Bronchial epithelial cell (primary cell): ENCODE measurements around the gene WFS1. TPM values are rescaled to one million over a fixed set of nuclear protein-coding genes. Genes with fewer than 3 reads are reported as not detected.

Source experiments
- DNase-seq: peaks from one replicate; pipeline ENCODE4 v3.0.0-alpha.2; 2010; ENCODE audit warnings: low read depth
- FAIRE-seq: peaks from 2 replicates; lab custom pipeline; 2011; peaks lifted over from hg19 to GRCh38; lab: Jason Lieb, UNC
- H3K27me3 ChIP-seq: 2 replicates; pipeline ENCODE4 v1.5.1; 2011; ENCODE audit warnings: low read length; ENCODE audit not compliant: control insufficient read depth, insufficient read depth
- H3K36me3 ChIP-seq: 2 replicates; pipeline ENCODE4 v1.5.1; 2011; ENCODE audit warnings: low read length; ENCODE audit not compliant: control insufficient read depth, insufficient read depth
- H3K4me3 ChIP-seq: 2 replicates; pipeline ENCODE4 v1.5.1; 2011; ENCODE audit warnings: mild to moderate bottlenecking, low read depth, low read length, control low read depth
- CTCF ChIP-seq: IDR thresholded peaks from 2 replicates; pipeline ENCODE4 v1.5.1; 2011; ENCODE audit warnings: mild to moderate bottlenecking, moderate library complexity, low read length, control low read depth, inconsistent platforms; ENCODE audit not compliant: insufficient read depth, severe bottlenecking
- total RNA-seq: library from RNA; depleted of rRNA; stranded (reverse); fragments of >200 nt; gene quantifications from 2 replicates; pipeline ENCODE4 v1.2.1, GENCODE V29; 2014

WFS1 gene
- total RNA-seq, 1 donor from 2014 or later = 7.9 TPM

GRCh38 chr4:6345866-6346265 lies 76.2 kb downstream of the WFS1 start:
- Histone ChIP-seq H3K27me3 (no peaks in the 10 kb centered on the region), H3K4me3 (no peak overlapping the region), H3K36me3 (no peaks in the 10 kb centered on the region)
- no peak for TF ChIP-seq CTCF
- DNase-seq = no peak
- FAIRE-seq = no peak

GRCh38 chr4:6346373-6347110 lies 76.9 kb downstream of the WFS1 start:
- no peak for TF ChIP-seq CTCF
- no peak overlapping the region for H3K4me3 ChIP-seq
- DNase-seq (no peak), FAIRE-seq (no peak)
- H3K27me3 ChIP-seq = no peaks in the 10 kb centered on the region
- H3K36me3 ChIP-seq = no peaks in the 10 kb centered on the region

GRCh38 chr4:6347511-6348045 lies 77.9 kb downstream of the WFS1 start:
- no peak for DNase-seq
- H3K27me3 ChIP-seq = no peaks in the 10 kb centered on the region
- no peak for TF ChIP-seq CTCF
- no peak overlapping the region for H3K4me3 ChIP-seq
- no peaks in the 10 kb centered on the region for H3K36me3 ChIP-seq
- no peak for FAIRE-seq

- no peak overlapping the region for H3K4me3 ChIP-seq
- no peaks in the 10 kb centered on the region for H3K36me3 ChIP-seq
- no peak for DNase-seq
- FAIRE-seq = no peak
- H3K27me3 ChIP-seq = no peaks in the 10 kb centered on the region
- TF ChIP-seq CTCF = no peak
Observed at GRCh38 chr4:6348408-6348807, 78.8 kb downstream of the WFS1 start.

- no peak for TF ChIP-seq CTCF
- no peak for FAIRE-seq
- H3K27me3 ChIP-seq = no peaks in the 10 kb centered on the region
Observed at GRCh38 chr4:6349896-6350603, 80.4 kb downstream of the WFS1 start.

More at GRCh38 chr4:6349896-6350603, 80.4 kb downstream of the WFS1 start:
- no peak for DNase-seq
- Histone ChIP-seq H3K36me3 (no peaks in the 10 kb centered on the region), H3K4me3 (no peak overlapping the region)
